Osteoblast (primary cell): Measurements from ENCODE around the gene GPC5. TPM values are rescaled to one million over a fixed set of nuclear protein-coding genes. Genes with fewer than 3 reads are reported as not detected.

ENCODE experiments used
- DNase-seq: peaks from one replicate; pipeline ENCODE4 v3.0.0; 2011; ENCODE audit warnings: low spot score, mixed read lengths; ENCODE audit not compliant: insufficient read length; ENCODE audit errors: missing footprints
- H2AFZ ChIP-seq: 2 replicates; pipeline ENCODE4 v1.6.0; 2011; ENCODE audit warnings: mild to moderate bottlenecking, low read length
- H3K27ac ChIP-seq: 2 replicates; pipeline ENCODE4 v1.5.1; 2011; ENCODE audit warnings: mild to moderate bottlenecking, low read depth, low read length, moderate library complexity
- H3K27me3 ChIP-seq: 2 replicates; pipeline ENCODE4 v1.6.0; 2012; ENCODE audit warnings: mild to moderate bottlenecking, control low read depth, inconsistent platforms, low read length, moderate library complexity; ENCODE audit not compliant: insufficient read depth
- H3K36me3 ChIP-seq: 2 replicates; pipeline ENCODE4 v1.5.1; 2011; ENCODE audit warnings: mild to moderate bottlenecking, low read length, control low read depth, moderate library complexity; ENCODE audit not compliant: insufficient read depth
- H3K4me1 ChIP-seq: 2 replicates; pipeline ENCODE4 v1.5.1; 2011; ENCODE audit warnings: mild to moderate bottlenecking, low read length, control low read depth, moderate library complexity; ENCODE audit not compliant: insufficient read depth
- H3K4me2 ChIP-seq: 2 replicates; pipeline ENCODE4 v1.6.0; 2011; ENCODE audit warnings: mild to moderate bottlenecking, low read length; ENCODE audit not compliant: insufficient read depth
- H3K4me3 ChIP-seq: fragments of 200-600 bp; sonication (generic); 3 replicates; pipeline ENCODE4 v1.5.1; 2012; ENCODE audit warnings: mild to moderate bottlenecking, low read length, inconsistent platforms; ENCODE audit not compliant: insufficient read depth
- H3K79me2 ChIP-seq: 2 replicates; pipeline ENCODE4 v1.6.0; 2012; ENCODE audit warnings: mild to moderate bottlenecking, low read length, control low read depth, inconsistent platforms; ENCODE audit not compliant: insufficient read depth
- H3K9me3 ChIP-seq: 2 replicates; pipeline ENCODE4 v1.5.1; 2011; ENCODE audit warnings: low read depth, low read length, control low read depth
- H4K20me1 ChIP-seq: 2 replicates; pipeline ENCODE4 v1.6.0; 2012; ENCODE audit warnings: mild to moderate bottlenecking, low read length, control low read depth; ENCODE audit not compliant: insufficient read depth
- CTCF ChIP-seq: IDR thresholded peaks from 2 replicates; pipeline ENCODE4 v1.5.1; 2011; ENCODE audit warnings: mild to moderate bottlenecking, low read depth, low read length, moderate library complexity; ENCODE audit errors: extremely low read depth
- total RNA-seq: library from RNA; depleted of rRNA; stranded (reverse); fragments of >200 nt; gene quantifications from 2 replicates; pipeline ENCODE4 v1.2.3, GENCODE V29; 2012

The GPC5 gene
- total RNA-seq, 1 donor, result 0.36 TPM

GRCh38 chr13:91986761-91987483 is 588.5 kb downstream of the GPC5 start:
- H2AFZ ChIP-seq, result no peak overlapping the region
- H3K4me3 ChIP-seq, result no peak overlapping the region
- peaks cover 2% of the 10 kb centered on the region for H3K9me3 ChIP-seq
- no peak for TF ChIP-seq CTCF
- no peaks in the 10 kb centered on the region for H3K27me3 ChIP-seq
- no peaks in the 10 kb centered on the region for H3K79me2 ChIP-seq
- H3K36me3 ChIP-seq, result no peaks in the 10 kb centered on the region
- no peak overlapping the region for H3K4me2 ChIP-seq
- no peak for DNase-seq
- no peaks in the 10 kb centered on the region for H3K4me1 ChIP-seq
- H4K20me1 ChIP-seq, result no peaks in the 10 kb centered on the region
- no peak overlapping the region for H3K27ac ChIP-seq

- TF ChIP-seq CTCF, result no peak
- Histone ChIP-seq H4K20me1 (no peaks in the 10 kb centered on the region), H3K36me3 (no peaks in the 10 kb centered on the region), H2AFZ (no peak overlapping the region), H3K4me2 (no peak overlapping the region), H3K4me1 (no peaks in the 10 kb centered on the region), H3K9me3 (peaks cover 2% of the 10 kb centered on the region), H3K79me2 (no peaks in the 10 kb centered on the region), H3K27ac (no peak overlapping the region), H3K27me3 (no peaks in the 10 kb centered on the region), H3K4me3 (no peak overlapping the region)
- DNase-seq, result no peak
Observed at GRCh38 chr13:91988331-91988730, 589.9 kb downstream of the GPC5 start.

- H3K4me1 ChIP-seq, result no peaks in the 10 kb centered on the region
- no peak overlapping the region for H3K4me2 ChIP-seq
- H4K20me1 ChIP-seq, result no peaks in the 10 kb centered on the region
- H3K27ac ChIP-seq, result no peak overlapping the region
- no peak overlapping the region for H3K4me3 ChIP-seq
- H3K27me3 ChIP-seq, result no peaks in the 10 kb centered on the region
- peaks cover 5% of the 10 kb centered on the region for H3K9me3 ChIP-seq
- no peak for TF ChIP-seq CTCF
- no peaks in the 10 kb centered on the region for H3K36me3 ChIP-seq
- DNase-seq, result no peak
- H3K79me2 ChIP-seq, result no peaks in the 10 kb centered on the region
- H2AFZ ChIP-seq, result no peak overlapping the region
Observed at GRCh38 chr13:92012787-92013186, 614.4 kb downstream of the GPC5 start.

DNA sequence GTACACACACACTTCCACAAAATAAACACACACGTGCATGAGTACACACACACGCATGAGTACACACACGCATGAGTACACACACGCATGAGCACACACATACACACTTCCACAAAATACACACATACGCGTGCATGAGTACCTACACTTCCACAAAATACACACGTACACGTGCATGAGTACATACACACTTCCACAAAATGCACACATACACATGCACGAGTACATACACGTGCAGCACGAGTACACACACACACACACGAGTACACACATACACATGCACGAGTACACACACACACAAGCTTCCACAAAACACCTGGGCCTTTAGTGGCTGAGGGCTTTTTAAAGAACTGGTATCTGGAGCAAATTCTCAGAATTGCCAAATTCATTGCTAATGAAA is 619.3 kb downstream of the GPC5 start:
- Histone ChIP-seq H3K9me3 (peaks cover 6% of the 10 kb centered on the region), H3K36me3 (no peaks in the 10 kb centered on the region), H3K27me3 (no peaks in the 10 kb centered on the region), H2AFZ (no peak overlapping the region), H3K4me3 (no peak overlapping the region), H4K20me1 (no peaks in the 10 kb centered on the region), H3K27ac (no peak overlapping the region), H3K79me2 (no peaks in the 10 kb centered on the region), H3K4me2 (no peak overlapping the region), H3K4me1 (no peaks in the 10 kb centered on the region)
- TF ChIP-seq CTCF, result no peak
- DNase-seq, result no peak
